GM12875 (cell line): Measurements from ENCODE around the gene OR6M1.

Experiments
- H3K4me3 ChIP-seq: one replicate; pipeline ENCODE4 v1.5.1; 2011; ENCODE audit warnings: low read depth, low read length, control low read depth
- TF ChIP-seq, protein P1 (sequence below): IDR thresholded peaks from 2 replicates; pipeline ENCODE4 v1.5.1; 2011; ENCODE audit warnings: low read depth, mild to moderate bottlenecking, control low read depth, inconsistent platforms, low read length, moderate library complexity, borderline replicate concordance; ENCODE audit not compliant: insufficient read depth

OR6M1 gene, protein sequence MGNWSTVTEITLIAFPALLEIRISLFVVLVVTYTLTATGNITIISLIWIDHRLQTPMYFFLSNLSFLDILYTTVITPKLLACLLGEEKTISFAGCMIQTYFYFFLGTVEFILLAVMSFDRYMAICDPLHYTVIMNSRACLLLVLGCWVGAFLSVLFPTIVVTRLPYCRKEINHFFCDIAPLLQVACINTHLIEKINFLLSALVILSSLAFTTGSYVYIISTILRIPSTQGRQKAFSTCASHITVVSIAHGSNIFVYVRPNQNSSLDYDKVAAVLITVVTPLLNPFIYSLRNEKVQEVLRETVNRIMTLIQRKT

DNA sequence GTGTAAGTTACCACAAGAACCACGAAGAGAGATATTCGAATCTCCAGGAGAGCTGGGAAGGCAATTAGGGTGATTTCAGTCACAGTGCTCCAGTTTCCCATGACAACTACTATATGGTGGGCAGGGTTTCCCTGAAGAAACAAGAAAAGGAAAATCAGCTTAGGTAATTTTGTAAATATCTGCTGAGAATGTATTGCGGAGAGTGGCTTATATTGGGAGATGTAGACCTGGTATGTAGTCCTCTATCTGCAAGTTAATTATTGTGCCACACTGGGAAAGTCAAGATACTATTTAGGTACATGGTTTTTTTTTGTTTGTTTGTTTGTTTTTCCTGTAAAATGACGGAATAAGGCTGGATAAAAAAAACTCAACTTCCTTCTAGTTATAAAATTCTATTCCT, at the start of gene OR6M1:
Gene OR6M1, minus strand, starts transcription at position 101 of the 400 bp plus-strand sequence. Its CDS starts 0 bp downstream, at position 101.
- TF ChIP-seq, protein P1, sequence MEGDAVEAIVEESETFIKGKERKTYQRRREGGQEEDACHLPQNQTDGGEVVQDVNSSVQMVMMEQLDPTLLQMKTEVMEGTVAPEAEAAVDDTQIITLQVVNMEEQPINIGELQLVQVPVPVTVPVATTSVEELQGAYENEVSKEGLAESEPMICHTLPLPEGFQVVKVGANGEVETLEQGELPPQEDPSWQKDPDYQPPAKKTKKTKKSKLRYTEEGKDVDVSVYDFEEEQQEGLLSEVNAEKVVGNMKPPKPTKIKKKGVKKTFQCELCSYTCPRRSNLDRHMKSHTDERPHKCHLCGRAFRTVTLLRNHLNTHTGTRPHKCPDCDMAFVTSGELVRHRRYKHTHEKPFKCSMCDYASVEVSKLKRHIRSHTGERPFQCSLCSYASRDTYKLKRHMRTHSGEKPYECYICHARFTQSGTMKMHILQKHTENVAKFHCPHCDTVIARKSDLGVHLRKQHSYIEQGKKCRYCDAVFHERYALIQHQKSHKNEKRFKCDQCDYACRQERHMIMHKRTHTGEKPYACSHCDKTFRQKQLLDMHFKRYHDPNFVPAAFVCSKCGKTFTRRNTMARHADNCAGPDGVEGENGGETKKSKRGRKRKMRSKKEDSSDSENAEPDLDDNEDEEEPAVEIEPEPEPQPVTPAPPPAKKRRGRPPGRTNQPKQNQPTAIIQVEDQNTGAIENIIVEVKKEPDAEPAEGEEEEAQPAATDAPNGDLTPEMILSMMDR, result no peak
- no peak within 1 kb of the TSS for H3K4me3 ChIP-seq

DNA sequence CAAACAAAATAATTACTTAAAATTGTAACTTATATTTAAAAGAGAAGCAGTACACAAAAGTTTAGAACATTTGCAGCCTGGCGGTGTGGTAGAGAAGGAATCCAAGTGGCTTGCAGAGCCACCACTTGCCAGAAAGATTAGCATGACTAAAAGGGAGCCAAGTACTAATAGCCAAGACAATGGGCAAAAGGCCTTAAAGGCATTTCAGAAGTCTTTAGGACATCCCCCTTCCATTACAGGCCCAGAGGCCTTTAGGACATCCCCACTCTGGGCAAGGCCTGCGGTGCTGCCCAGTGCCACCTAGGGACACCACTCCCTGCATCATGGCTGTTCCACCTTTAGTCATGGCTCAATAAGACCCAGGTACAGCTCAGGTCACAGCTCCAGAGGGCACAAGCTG, 46.9 kb upstream of the OR6M1 start:
- TF ChIP-seq, protein P1, result no peak

DNA sequence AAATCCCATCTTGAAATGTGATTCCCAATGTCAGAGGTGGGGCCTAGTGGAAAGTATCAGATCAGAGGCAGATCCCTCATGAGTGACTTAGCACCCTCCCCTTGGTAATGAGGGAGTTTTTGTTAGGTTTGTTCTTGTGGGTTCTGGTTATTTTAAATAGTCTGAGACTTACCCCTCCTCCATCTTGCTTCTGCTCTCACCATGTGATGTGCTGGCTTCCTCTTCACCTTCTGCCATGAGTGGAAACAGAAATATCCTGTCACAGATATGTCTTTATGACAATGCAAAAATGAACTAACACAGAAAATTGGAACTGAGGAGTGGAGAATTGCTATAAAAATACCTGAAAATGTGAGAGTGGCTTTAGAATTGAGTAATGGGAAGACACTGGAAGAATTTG, 46.2 kb upstream of the OR6M1 start:
- no peak overlapping the region for H3K4me3 ChIP-seq
- TF ChIP-seq, protein P1, result no peak

More for the DNA sequence above, 46.9 kb upstream of the OR6M1 start:
- H3K4me3 ChIP-seq, result no peak overlapping the region

DNA sequence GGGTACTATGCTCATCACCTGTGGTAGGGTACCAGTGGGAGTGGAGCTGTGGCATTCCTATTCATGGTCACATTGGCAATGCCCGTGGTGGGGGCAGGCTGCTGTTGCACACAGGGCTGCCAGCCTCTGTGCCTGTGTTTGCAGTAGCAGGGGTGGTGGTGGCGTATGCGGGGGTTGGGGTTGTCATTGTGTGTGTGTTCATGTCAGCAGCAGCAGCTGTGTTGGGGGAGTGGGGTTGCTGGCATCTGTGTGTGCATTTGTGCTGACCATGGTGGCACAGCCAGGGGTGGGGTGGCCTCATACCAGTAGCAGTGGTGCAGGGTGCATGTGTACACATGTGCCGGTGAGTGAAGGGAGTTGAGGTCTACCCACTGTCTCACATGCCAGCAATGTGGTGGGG, 45.0 kb upstream of the OR6M1 start:
- no peak overlapping the region for H3K4me3 ChIP-seq
- TF ChIP-seq, protein P1, result no peak

DNA sequence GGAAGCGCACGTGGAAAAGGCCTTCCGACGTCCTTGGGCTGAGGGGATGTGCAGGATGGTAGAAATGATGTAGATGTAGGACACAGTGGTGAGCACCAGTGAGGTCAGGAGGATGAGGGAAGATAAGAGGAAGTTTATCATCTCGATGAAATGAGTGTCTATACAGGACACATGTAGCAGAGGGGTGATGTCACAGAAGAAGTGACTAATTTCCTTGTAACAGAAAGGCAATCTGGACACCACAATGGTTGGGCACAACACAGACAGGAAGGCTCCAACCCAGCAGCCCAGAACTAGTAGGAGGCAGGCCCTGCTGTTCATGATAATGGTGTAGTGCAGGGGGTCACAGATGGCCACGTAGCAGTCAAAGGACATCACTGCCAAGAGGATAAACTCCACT, 35.0 kb upstream of the OR6M1 start:
- H3K4me3 ChIP-seq, result no peak overlapping the region
- TF ChIP-seq, protein P1, result no peak

DNA sequence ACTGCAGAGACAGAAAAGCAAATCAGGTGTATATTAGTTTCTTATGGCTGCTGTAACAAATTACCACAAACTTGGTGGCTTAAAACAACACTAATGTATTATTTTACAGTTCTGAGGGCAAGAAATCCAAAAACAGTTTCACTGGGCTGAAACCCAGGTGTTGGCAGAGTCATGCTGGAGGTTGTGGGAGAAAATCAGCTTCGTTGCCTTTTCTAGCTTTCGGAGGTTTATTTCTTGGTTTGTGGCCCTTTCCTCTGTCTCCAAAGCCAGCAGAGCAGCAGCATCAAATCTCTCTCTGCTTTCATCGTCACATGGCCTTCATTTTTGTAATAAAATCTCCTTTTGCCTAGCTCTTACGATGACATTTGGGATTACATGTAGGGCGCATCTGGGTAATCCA, 33.0 kb upstream of the OR6M1 start:
- no peak overlapping the region for H3K4me3 ChIP-seq
- TF ChIP-seq, protein P1, result no peak

DNA sequence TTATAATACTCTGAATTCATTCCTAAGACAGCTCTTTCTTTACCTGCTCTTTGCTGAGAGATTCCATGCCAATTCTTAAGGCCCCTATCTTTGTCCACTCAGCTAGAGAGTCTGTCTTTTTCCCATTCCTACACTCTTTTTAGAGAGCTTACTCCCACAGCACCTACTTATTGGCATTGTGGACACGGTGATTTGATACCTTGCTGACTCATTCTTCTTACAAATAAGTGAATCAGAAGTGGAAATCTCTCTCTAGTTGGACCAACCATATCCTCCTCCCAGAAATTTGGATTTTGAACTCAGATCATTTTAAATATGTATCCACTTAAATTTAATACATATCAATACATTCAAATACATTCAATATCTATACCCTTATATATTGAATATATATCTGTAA, 32.5 kb upstream of the OR6M1 start:
- no peak overlapping the region for H3K4me3 ChIP-seq
- TF ChIP-seq, protein P1, result no peak
